K562 (cell line): ENCODE data around the gene MYRIP. TPM values are rescaled to one million over a fixed set of nuclear protein-coding genes. Genes with fewer than 3 reads are reported as not detected.

Experiments used
- ATAC-seq: fragments of 200-7000 bp; cut with Tn5 transposase; 3 replicates; pipeline ENCODE4 v1.9.1; 2020; ENCODE audit warnings: moderate library complexity
- BruUV-seq: library from RNA; stranded (reverse); fragments of 400-500 nt; replicated peaks from 2 replicates; lab custom pipeline; 2021; lab: Mats Ljungman, UMichigan
- CTCF ChIA-PET: fragments of 300-600 bp; formaldehyde crosslinking; extraction: SDS; loops from one replicate; lab custom pipeline; 2021; ENCODE audit warnings: low intra/inter-chr PET ratio; lab: Yijun Ruan, JAX
- POLR2A ChIA-PET: fragments of 300-600, 350-650 bp; sonication (Branson Sonifier 250); formaldehyde crosslinking; extraction: SDS; loops from one replicate; lab custom pipeline; 2021; ENCODE audit warnings: antibody characterized with exemption, inconsistent platforms; lab: Yijun Ruan, JAX
- DNase-seq, 4 experiments: peaks; one replicate each; pipeline versions ENCODE4 v3.0.0 to v3.0.0-alpha.2; 2011 to 2018; ENCODE audit warnings: low spot score in 3 of 4, mixed read lengths in 3 of 4; ENCODE audit errors: extremely low read depth in 1 of 4
- FAIRE-seq: peaks from 2 replicates; lab custom pipeline; 2011; peaks lifted over from hg19 to GRCh38; lab: Jason Lieb, UNC
- H2AFZ ChIP-seq: 2 replicates; pipeline ENCODE4 v1.6.0; 2011; ENCODE audit warnings: low read depth, low read length, control low read depth, inconsistent platforms
- H3K27ac ChIP-seq: fragments of 200-600 bp; 3 replicates; pipeline ENCODE4 v1.8.0; 2011; ENCODE audit warnings: low read depth, mild to moderate bottlenecking, control low read depth, inconsistent platforms, low read length, moderate library complexity, mixed read lengths; ENCODE audit errors: extremely low read depth
- H3K27me3 ChIP-seq, 2 experiments: fragments of 300-600 bp in 1 of 2; 2 replicates in 1 of 2; 3 replicates in 1 of 2; pipeline versions ENCODE4 v1.6.0 to v1.8.0; 2011; ENCODE audit warnings: inconsistent platforms in 2 of 2, low read length in 2 of 2, mild to moderate bottlenecking in 1 of 2, mixed read lengths in 1 of 2, moderate library complexity in 1 of 2; ENCODE audit not compliant: control insufficient read depth in 2 of 2, insufficient read depth in 2 of 2
- H3K36me3 ChIP-seq: fragments of 300-600 bp; 3 replicates; pipeline ENCODE4 v1.8.0; 2011; ENCODE audit warnings: mild to moderate bottlenecking, low read length, inconsistent platforms; ENCODE audit not compliant: control insufficient read depth, insufficient read depth
- H3K4me1 ChIP-seq, 2 experiments: fragments of 200-600 bp in 1 of 2; replicated peaks in 1 of 2; 2 replicates in 1 of 2; 3 replicates in 1 of 2; pipeline versions ENCODE4 v1.5.1 to v1.8.0; 2011; ENCODE audit warnings: inconsistent platforms in 2 of 2, low read length in 2 of 2, mild to moderate bottlenecking in 1 of 2, mixed read lengths in 1 of 2, moderate library complexity in 1 of 2; ENCODE audit not compliant: control insufficient read depth in 2 of 2, insufficient read depth in 2 of 2
- H3K4me2 ChIP-seq: 2 replicates; pipeline ENCODE4 v1.6.1; 2011; ENCODE audit warnings: low read length, control low read depth, inconsistent platforms, mixed read lengths; ENCODE audit not compliant: insufficient read depth
- H3K4me3 ChIP-seq: fragments of 200-600 bp; sonication (generic), shearing (Covaris generic); 2 replicates; pipeline ENCODE4 v1.5.1; 2016; ENCODE audit warnings: control low read depth, inconsistent platforms
- H3K79me2 ChIP-seq: fragments of 200-600 bp; 3 replicates; pipeline ENCODE4 v1.8.0; 2011; ENCODE audit warnings: low read length, inconsistent platforms; ENCODE audit not compliant: control insufficient read depth, insufficient read depth
- H3K9ac ChIP-seq, 2 experiments: 2 replicates each; pipeline versions ENCODE4 v1.6.0 to v1.6.1; 2011; ENCODE audit warnings: low read depth in 2 of 2, low read length in 2 of 2, control low read depth in 1 of 2, inconsistent platforms in 1 of 2, mild to moderate bottlenecking in 1 of 2, mixed read lengths in 1 of 2; ENCODE audit not compliant: insufficient read depth in 1 of 2
- H3K9me1 ChIP-seq: one replicate; pipeline ENCODE4 v1.6.0; 2011; ENCODE audit warnings: inconsistent platforms, mild to moderate bottlenecking, low read length, moderate library complexity; ENCODE audit not compliant: control insufficient read depth, insufficient read depth
- H3K9me3 ChIP-seq: replicated peaks from 2 replicates; pipeline ENCODE4 v1.5.1; 2011; ENCODE audit warnings: low read depth, low read length, inconsistent platforms; ENCODE audit not compliant: control insufficient read depth, insufficient read depth
- H4K20me1 ChIP-seq: replicated peaks from 2 replicates; pipeline ENCODE4 v1.6.1; 2011; ENCODE audit warnings: low read length, inconsistent platforms, mixed read lengths; ENCODE audit not compliant: control insufficient read depth, insufficient read depth
- C11orf30 ChIP-seq: fragments of 450-650 bp; IDR thresholded peaks from 2 replicates; pipeline ENCODE4 v1.6.1; 2016; ENCODE audit warnings: low read depth, mild to moderate bottlenecking
- FOXJ3 ChIP-seq: sonication (generic); formaldehyde crosslinking; IDR thresholded peaks from 2 replicates; pipeline ENCODE4 v1.4.0; 2020; ENCODE audit warnings: mild to moderate bottlenecking, missing genetic modification reagents
- FOXK1 ChIP-seq: sonication (generic); formaldehyde crosslinking; IDR thresholded peaks from 2 replicates; pipeline ENCODE4 v1.8.0; 2022; ENCODE audit warnings: missing genetic modification reagents, mild to moderate bottlenecking, borderline replicate concordance
- GTF2A2 ChIP-seq: IDR thresholded peaks from 2 replicates; pipeline ENCODE4 v1.6.1; 2016; ENCODE audit warnings: mild to moderate bottlenecking, missing genetic modification characterization, missing compliant biosample characterization
- L3MBTL2 ChIP-seq: fragments of 450-650 bp; IDR thresholded peaks from 2 replicates; pipeline ENCODE4 v1.6.1; 2016; ENCODE audit warnings: mild to moderate bottlenecking, moderate library complexity
- MBD2 ChIP-seq: sonication (generic); IDR thresholded peaks from 2 replicates; pipeline ENCODE4 v1.6.1; 2016; ENCODE audit warnings: low read depth, borderline replicate concordance
- NFRKB ChIP-seq: fragments of 450-650 bp; IDR thresholded peaks from 2 replicates; pipeline ENCODE4 v1.6.1; 2016; ENCODE audit warnings: low read depth
- NFYB ChIP-seq: IDR thresholded peaks from 2 replicates; pipeline ENCODE4 v1.6.1; 2011; ENCODE audit warnings: mild to moderate bottlenecking, moderate library complexity; ENCODE audit not compliant: insufficient read length; ENCODE audit errors: extremely low read depth
- POLR2AphosphoS2 ChIP-seq: IDR thresholded peaks from 2 replicates; pipeline ENCODE4 v1.6.1; 2012; ENCODE audit warnings: low read length, improper control_type of control experiment
- POLR2AphosphoS5 ChIP-seq: IDR thresholded peaks from 2 replicates; pipeline ENCODE4 v1.6.1; 2011; ENCODE audit warnings: mild to moderate bottlenecking, low read depth, low read length, moderate library complexity; ENCODE audit not compliant: control insufficient read depth, insufficient read depth
- RBM14 ChIP-seq: fragments of 200-400 bp; formaldehyde crosslinking; IDR thresholded peaks from 2 replicates; pipeline ENCODE4 v1.6.1; 2018; ENCODE audit warnings: low read depth, mild to moderate bottlenecking, low read length, moderate library complexity, borderline replicate concordance; ENCODE audit not compliant: insufficient read depth
- SIRT6 ChIP-seq: IDR thresholded peaks from one replicate; pipeline ENCODE4 v1.6.1; 2012; ENCODE audit warnings: low read depth, mild to moderate bottlenecking, control low read depth, inconsistent platforms, low read length, moderate library complexity
- SPI1 ChIP-seq: IDR thresholded peaks from 2 replicates; pipeline ENCODE4 v1.6.1; 2011; ENCODE audit warnings: low read depth, low read length, control low read depth, borderline replicate concordance
- TEAD2 ChIP-seq: fragments of 450-650 bp; IDR thresholded peaks from 2 replicates; pipeline ENCODE4 v1.6.1; 2016; ENCODE audit warnings: missing genetic modification characterization, control low read depth, missing compliant biosample characterization
- ZBTB7A ChIP-seq: IDR thresholded peaks from 2 replicates; pipeline ENCODE4 v1.6.1; 2011; ENCODE audit warnings: low read depth, mild to moderate bottlenecking, low read length, moderate library complexity, borderline replicate concordance; ENCODE audit not compliant: control insufficient read depth
- ZFX ChIP-seq: sonication (generic); formaldehyde crosslinking; IDR thresholded peaks from 2 replicates; pipeline ENCODE4 v1.8.0; 2022; ENCODE audit warnings: mild to moderate bottlenecking, missing genetic modification reagents, moderate library complexity
- ZNF23 ChIP-seq: fragments of 250-450 bp; sonication (Bioruptor Pico); IDR thresholded peaks from 2 replicates; pipeline ENCODE4 v1.4.0; 2020; ENCODE audit warnings: mild to moderate bottlenecking
- ZNF24 ChIP-seq: fragments of 450-650 bp; IDR thresholded peaks from 2 replicates; pipeline ENCODE4 v1.6.1; 2016
- ZNF311 ChIP-seq: fragments of 250-450 bp; sonication (Bioruptor Pico); IDR thresholded peaks from 2 replicates; pipeline ENCODE4 v1.4.0; 2020; ENCODE audit warnings: mild to moderate bottlenecking, moderate library complexity
- ZNF444 ChIP-seq: fragments of 250-450 bp; sonication (Bioruptor Pico); IDR thresholded peaks from 2 replicates; pipeline ENCODE4 v1.4.0; 2020; ENCODE audit warnings: mild to moderate bottlenecking, moderate library complexity
- ZNF551 ChIP-seq: fragments of 250-450 bp; sonication (Bioruptor Pico); IDR thresholded peaks from 2 replicates; pipeline ENCODE4 v1.5.0; 2021; ENCODE audit warnings: mild to moderate bottlenecking, moderate library complexity
- ZNF699 ChIP-seq: fragments of 250-450 bp; sonication (Bioruptor Pico); IDR thresholded peaks from 2 replicates; pipeline ENCODE4 v1.8.0; 2021; ENCODE audit warnings: mild to moderate bottlenecking, moderate library complexity; ENCODE audit not compliant: insufficient replicate concordance
- in situ Hi-C: fragments of 300-500 bp; cut with MboI; formaldehyde crosslinking; loops from 4 replicates; pipeline ENCODE4 v1.15.0; 2018; ENCODE audit warnings: inconsistent platforms, mixed read lengths
- intact Hi-C: fragments of 100-400 bp; cut with micrococcal nuclease; formaldehyde crosslinking; loops from 2 replicates; pipeline ENCODE4 v1.14.2; 2022
- polyA plus RNA-seq, 8 experiments: library from polyadenylated mRNA; depleted of rRNA in 4 of 8; stranded (reverse) in 5 of 8; unstranded in 3 of 8; fragments of >200 nt; fragmentation: Nextera tagmentation in 2 of 8; fragmentation: Illumina TruSeq in 1 of 8; extraction: Ambion mirVana in 2 of 8; extraction: Trizol in 1 of 8; gene quantifications; 2 replicates each; pipeline versions ENCODE4 v1.2.1 to v1.2.3, GENCODE V29; 2011 to 2014; ENCODE audit warnings: inconsistent platforms in 1 of 8, missing spikeins in 1 of 8
- total RNA-seq, 7 experiments: library from RNA; depleted of rRNA in 6 of 7; stranded (reverse); fragments of >200 nt in 6 of 7; fragmentation: Illumina TruSeq in 2 of 7; extraction: Trizol in 2 of 7; gene quantifications; 2 replicates each; pipeline versions ENCODE4 v1.2.1 to v1.2.3, GENCODE V29; 2011 to 2021; ENCODE audit warnings: low replicate concordance in 1 of 7
- TF ChIP-seq, protein P1 (sequence below), 2 experiments: IDR thresholded peaks; 2 replicates each; pipeline ENCODE4 v1.6.1; 2011; ENCODE audit warnings: borderline replicate concordance in 1 of 2, control low read depth in 1 of 2, low read depth in 1 of 2, low read length in 1 of 2, mild to moderate bottlenecking in 1 of 2, mixed read lengths in 1 of 2, moderate library complexity in 1 of 2; ENCODE audit not compliant: insufficient read depth in 1 of 2, insufficient read length in 1 of 2, poor library complexity in 1 of 2, severe bottlenecking in 1 of 2; ENCODE audit errors: extremely low read depth in 1 of 2
- TF ChIP-seq, protein P2 (sequence below): fragments of 250-450 bp; sonication (Bioruptor Pico); IDR thresholded peaks from 2 replicates; pipeline ENCODE4 v1.5.1; 2021; ENCODE audit warnings: mild to moderate bottlenecking

MYRIP gene
- total and polyA plus RNA-seq, 9 of the 15 experiments (the other 6 are each of a cell fraction or from before 2014, with no cell fraction given), result 0.03 to 0.12 TPM; not detected in 7

DNA sequence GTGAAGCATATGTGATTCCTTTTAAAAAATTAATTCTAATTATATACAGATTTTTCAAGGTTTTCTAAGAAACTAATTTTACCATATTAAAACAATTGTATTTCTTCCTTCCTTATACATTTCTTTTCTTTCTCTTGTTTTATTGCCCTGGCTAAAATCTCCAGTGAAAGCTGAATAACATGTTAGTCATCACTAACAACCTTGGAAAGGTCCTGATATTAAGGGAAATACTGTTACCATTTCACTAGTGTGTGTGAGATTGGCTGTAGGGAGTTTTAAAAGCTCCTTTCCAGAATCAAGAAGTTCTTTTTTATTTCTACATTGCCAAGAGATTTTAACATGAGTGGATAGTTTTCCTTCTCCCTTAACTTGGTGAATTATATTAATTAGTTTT, 270.4 kb downstream of the MYRIP start (continued):
- no peak for TF ChIP-seq FOXK1
- TF ChIP-seq NFYB, result no peak
- TF ChIP-seq SIRT6, result no peak
- TF ChIP-seq L3MBTL2, result no peak
- TF ChIP-seq C11orf30, result no peak
- TF ChIP-seq ZNF444 (CRISPR knock-in tag), result no peak
- TF ChIP-seq ZNF311 (CRISPR knock-in tag), result no peak
- TF ChIP-seq MBD2, result no peak
- TF ChIP-seq FOXJ3 (CRISPR knock-in tag), result no peak
- no peak for TF ChIP-seq TEAD2 (tag)
- no peak for TF ChIP-seq RBM14

DNA sequence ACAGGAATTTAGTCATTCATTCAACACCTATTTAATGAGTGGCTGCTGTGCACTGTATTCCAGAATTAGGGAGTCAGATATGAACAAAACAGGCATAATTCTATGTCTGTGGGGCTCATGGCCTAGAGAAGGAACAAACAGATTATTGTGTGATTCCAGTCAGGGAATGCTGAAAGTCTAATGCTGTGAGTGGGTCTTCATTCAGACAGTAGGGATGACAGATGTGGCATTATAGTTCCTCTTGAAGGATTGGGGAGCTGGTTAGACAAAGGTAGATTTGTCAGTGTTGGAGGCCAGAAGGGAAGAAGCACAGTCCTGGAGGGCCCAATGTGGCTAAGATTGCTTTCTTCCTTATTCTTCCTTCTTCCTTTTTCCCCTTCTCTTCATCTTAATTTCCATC, 273.7 kb downstream of the MYRIP start:
- H3K27ac ChIP-seq, result no peak overlapping the region
- intact Hi-C loops, result no loop called here
- DNase-seq, result no peak
- no peak for FAIRE-seq
- ATAC-seq, result no peak
- no peak overlapping the region for H3K4me3 ChIP-seq
- H3K4me1 ChIP-seq, result no peaks in the 10 kb centered on the region; a peak in 1 of 5 replicates
- H4K20me1 ChIP-seq, result no peaks in the 10 kb centered on the region; the same call in 1 of the 2 replicates
- no TSS peak for BruUV-seq
- no peak overlapping the region for H2AFZ ChIP-seq
- no peaks in the 10 kb centered on the region for H3K9me1 ChIP-seq
- no peaks in the 10 kb centered on the region for H3K9me3 ChIP-seq
- ChIA-PET POLR2A (no interaction called here), CTCF (no interaction called here)
- peaks cover 2 to 7% of the 10 kb centered on the region in 2 experiments; a peak in 3 of 5 replicates for H3K27me3 ChIP-seq
- in situ Hi-C loops, result no loop called here
- no peak overlapping the region for H3K9ac ChIP-seq
- no peak overlapping the region for H3K4me2 ChIP-seq
- H3K36me3 ChIP-seq, result no peaks in the 10 kb centered on the region
- H3K79me2 ChIP-seq, result no peaks in the 10 kb centered on the region
- TF ChIP-seq ZNF551 (CRISPR knock-in tag), result no peak
- no peak for TF ChIP-seq ZFX (CRISPR knock-in tag)
- no peak for TF ChIP-seq ZNF24
- TF ChIP-seq POLR2AphosphoS5, result no peak
- TF ChIP-seq, protein P1, sequence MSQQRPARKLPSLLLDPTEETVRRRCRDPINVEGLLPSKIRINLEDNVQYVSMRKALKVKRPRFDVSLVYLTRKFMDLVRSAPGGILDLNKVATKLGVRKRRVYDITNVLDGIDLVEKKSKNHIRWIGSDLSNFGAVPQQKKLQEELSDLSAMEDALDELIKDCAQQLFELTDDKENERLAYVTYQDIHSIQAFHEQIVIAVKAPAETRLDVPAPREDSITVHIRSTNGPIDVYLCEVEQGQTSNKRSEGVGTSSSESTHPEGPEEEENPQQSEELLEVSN (IDR thresholded peaks at IDR 0.05; ENCODE audit: borderline replicate concordance in 1 of 2, extremely low read depth in 1 of 2, insufficient read depth in 1 of 2, insufficient read length in 1 of 2, low read depth in 1 of 2, low read length in 1 of 2, poor library complexity in 1 of 2, severe bottlenecking in 1 of 2), result no peak
- TF ChIP-seq ZNF23 (CRISPR knock-in tag), result no peak
- no peak for TF ChIP-seq SPI1
- TF ChIP-seq GTF2A2, result no peak
- TF ChIP-seq, protein P2, sequence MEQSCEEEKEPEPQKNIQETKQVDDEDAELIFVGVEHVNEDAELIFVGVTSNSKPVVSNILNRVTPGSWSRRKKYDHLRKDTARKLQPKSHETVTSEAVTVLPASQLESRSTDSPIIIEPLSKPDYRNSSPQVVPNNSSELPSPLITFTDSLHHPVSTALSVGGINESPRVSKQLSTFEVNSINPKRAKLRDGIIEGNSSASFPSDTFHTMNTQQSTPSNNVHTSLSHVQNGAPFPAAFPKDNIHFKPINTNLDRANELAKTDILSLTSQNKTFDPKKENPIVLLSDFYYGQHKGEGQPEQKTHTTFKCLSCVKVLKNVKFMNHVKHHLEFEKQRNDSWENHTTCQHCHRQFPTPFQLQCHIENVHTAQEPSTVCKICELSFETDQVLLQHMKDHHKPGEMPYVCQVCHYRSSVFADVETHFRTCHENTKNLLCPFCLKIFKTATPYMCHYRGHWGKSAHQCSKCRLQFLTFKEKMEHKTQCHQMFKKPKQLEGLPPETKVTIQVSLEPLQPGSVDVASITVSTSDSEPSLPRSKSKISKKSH (CRISPR knock-in tag), result no peak
- TF ChIP-seq NFRKB, result no peak
- TF ChIP-seq POLR2AphosphoS2, result no peak
- TF ChIP-seq ZNF699 (CRISPR knock-in tag), result no peak
- TF ChIP-seq ZBTB7A, result no peak
